ENCODE results near the gene AZGP1. TPM values are rescaled to one million over a fixed set of nuclear protein-coding genes. Genes with fewer than 3 reads are reported as not detected.
A peak's percentile ranks its signal among the peaks of the same experiment; 100 is the strongest.

The AZGP1 gene
- total and polyA plus RNA-seq, 2 of the 13 experiments (the other 11 are each of a cell fraction or from before 2014, with no cell fraction given) = 93.8 to 229 TPM

DNA sequence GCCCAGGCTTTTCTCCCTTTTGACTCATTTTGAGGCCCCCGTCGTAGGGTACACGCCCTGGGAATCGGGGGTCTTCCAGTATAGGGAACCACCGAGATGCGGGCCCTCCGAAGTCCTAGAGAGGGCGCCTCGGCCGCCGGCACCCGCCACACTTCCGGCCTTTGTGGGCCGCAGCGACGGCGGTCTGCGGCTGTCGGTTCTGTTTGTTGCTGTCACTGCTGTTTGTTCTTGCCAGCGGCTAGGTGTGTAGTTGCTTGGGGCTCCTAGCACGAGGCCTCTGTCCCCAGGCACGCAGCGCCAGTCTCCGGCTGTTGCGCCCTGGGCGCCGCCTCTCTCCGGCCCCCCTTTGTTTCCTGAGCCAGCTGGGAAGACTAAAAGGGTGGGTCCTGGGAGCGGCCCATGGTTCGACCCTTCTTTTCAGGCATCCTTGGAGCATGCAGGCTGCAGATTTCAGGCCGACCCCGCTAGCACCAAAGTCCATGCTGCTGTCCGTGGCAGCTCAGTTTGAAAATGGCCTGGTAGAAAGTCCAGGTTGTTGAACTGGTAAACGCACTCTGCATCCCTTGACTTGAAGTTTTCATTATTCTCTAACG, 21.8 kb upstream of the AZGP1 start (continued):
- TF ChIP-seq, protein P1, sequence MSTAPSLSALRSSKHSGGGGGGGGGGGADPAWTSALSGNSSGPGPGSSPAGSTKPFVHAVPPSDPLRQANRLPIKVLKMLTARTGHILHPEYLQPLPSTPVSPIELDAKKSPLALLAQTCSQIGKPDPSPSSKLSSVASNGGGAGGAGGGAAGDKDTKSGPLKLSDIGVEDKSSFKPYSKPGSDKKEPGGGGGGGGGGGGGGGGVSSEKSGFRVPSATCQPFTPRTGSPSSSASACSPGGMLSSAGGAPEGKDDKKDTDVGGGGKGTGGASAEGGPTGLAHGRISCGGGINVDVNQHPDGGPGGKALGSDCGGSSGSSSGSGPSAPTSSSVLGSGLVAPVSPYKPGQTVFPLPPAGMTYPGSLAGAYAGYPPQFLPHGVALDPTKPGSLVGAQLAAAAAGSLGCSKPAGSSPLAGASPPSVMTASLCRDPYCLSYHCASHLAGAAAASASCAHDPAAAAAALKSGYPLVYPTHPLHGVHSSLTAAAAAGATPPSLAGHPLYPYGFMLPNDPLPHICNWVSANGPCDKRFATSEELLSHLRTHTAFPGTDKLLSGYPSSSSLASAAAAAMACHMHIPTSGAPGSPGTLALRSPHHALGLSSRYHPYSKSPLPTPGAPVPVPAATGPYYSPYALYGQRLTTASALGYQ (CRISPR knock-in tag; IDR thresholded peaks at IDR 0.05) = peak; percentile 82
- TF ChIP-seq PHF8 (CRISPR knock-in tag; IDR thresholded peaks at IDR 0.05) (peak; percentile 78), EEA1 (CRISPR knock-in tag; IDR thresholded peaks at IDR 0.05; ENCODE audit: borderline replicate concordance) (no peak), JUNB (CRISPR knock-in tag; IDR thresholded peaks at IDR 0.05; ENCODE audit: borderline replicate concordance) (no peak), BCL6 (CRISPR knock-in tag; IDR thresholded peaks at IDR 0.05) (peak; percentile 78), ZNF83 (CRISPR knock-in tag; IDR thresholded peaks at IDR 0.05; ENCODE audit: borderline replicate concordance) (no peak), ASH2L (IDR thresholded peaks at IDR 0.05; ENCODE audit: insufficient read length, low read depth, low read length) (peak; percentile 76), TBL1XR1 (IDR thresholded peaks at IDR 0.05; ENCODE audit: borderline replicate concordance, low read length, partially characterized antibody) (no peak), ZNF326 (CRISPR knock-in tag; IDR thresholded peaks at IDR 0.05; ENCODE audit: borderline replicate concordance) (no peak), ZSCAN25 (CRISPR knock-in tag; IDR thresholded peaks at IDR 0.05) (0 out of 2 replicates have a peak, but pooled peaks have one; percentile 51), ZNF816 (CRISPR knock-in tag; IDR thresholded peaks at IDR 0.05; ENCODE audit: borderline replicate concordance) (0 out of 2 replicates have a peak, but pooled peaks have one; percentile 33), ZNF350 (CRISPR knock-in tag; IDR thresholded peaks at IDR 0.05; ENCODE audit: borderline replicate concordance, low read depth) (peak; percentile 68; the same call in 1 of the 2 replicates)
- TF ChIP-seq, protein P2, sequence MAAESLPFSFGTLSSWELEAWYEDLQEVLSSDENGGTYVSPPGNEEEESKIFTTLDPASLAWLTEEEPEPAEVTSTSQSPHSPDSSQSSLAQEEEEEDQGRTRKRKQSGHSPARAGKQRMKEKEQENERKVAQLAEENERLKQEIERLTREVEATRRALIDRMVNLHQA (CRISPR knock-in tag; IDR thresholded peaks at IDR 0.05) = no peak
- TF ChIP-seq, protein P3, sequence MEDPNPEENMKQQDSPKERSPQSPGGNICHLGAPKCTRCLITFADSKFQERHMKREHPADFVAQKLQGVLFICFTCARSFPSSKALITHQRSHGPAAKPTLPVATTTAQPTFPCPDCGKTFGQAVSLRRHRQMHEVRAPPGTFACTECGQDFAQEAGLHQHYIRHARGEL (CRISPR knock-in tag; IDR thresholded peaks at IDR 0.05) = no peak
- TF ChIP-seq, protein P4, sequence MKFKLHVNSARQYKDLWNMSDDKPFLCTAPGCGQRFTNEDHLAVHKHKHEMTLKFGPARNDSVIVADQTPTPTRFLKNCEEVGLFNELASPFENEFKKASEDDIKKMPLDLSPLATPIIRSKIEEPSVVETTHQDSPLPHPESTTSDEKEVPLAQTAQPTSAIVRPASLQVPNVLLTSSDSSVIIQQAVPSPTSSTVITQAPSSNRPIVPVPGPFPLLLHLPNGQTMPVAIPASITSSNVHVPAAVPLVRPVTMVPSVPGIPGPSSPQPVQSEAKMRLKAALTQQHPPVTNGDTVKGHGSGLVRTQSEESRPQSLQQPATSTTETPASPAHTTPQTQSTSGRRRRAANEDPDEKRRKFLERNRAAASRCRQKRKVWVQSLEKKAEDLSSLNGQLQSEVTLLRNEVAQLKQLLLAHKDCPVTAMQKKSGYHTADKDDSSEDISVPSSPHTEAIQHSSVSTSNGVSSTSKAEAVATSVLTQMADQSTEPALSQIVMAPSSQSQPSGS (CRISPR knock-in tag; IDR thresholded peaks at IDR 0.05) = peak; percentile 77
- TF ChIP-seq, protein P5, sequence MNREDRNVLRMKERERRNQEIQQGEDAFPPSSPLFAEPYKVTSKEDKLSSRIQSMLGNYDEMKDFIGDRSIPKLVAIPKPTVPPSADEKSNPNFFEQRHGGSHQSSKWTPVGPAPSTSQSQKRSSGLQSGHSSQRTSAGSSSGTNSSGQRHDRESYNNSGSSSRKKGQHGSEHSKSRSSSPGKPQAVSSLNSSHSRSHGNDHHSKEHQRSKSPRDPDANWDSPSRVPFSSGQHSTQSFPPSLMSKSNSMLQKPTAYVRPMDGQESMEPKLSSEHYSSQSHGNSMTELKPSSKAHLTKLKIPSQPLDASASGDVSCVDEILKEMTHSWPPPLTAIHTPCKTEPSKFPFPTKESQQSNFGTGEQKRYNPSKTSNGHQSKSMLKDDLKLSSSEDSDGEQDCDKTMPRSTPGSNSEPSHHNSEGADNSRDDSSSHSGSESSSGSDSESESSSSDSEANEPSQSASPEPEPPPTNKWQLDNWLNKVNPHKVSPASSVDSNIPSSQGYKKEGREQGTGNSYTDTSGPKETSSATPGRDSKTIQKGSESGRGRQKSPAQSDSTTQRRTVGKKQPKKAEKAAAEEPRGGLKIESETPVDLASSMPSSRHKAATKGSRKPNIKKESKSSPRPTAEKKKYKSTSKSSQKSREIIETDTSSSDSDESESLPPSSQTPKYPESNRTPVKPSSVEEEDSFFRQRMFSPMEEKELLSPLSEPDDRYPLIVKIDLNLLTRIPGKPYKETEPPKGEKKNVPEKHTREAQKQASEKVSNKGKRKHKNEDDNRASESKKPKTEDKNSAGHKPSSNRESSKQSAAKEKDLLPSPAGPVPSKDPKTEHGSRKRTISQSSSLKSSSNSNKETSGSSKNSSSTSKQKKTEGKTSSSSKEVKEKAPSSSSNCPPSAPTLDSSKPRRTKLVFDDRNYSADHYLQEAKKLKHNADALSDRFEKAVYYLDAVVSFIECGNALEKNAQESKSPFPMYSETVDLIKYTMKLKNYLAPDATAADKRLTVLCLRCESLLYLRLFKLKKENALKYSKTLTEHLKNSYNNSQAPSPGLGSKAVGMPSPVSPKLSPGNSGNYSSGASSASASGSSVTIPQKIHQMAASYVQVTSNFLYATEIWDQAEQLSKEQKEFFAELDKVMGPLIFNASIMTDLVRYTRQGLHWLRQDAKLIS (CRISPR knock-in tag; IDR thresholded peaks at IDR 0.05) = peak; percentile 77
- TF ChIP-seq, protein P6, sequence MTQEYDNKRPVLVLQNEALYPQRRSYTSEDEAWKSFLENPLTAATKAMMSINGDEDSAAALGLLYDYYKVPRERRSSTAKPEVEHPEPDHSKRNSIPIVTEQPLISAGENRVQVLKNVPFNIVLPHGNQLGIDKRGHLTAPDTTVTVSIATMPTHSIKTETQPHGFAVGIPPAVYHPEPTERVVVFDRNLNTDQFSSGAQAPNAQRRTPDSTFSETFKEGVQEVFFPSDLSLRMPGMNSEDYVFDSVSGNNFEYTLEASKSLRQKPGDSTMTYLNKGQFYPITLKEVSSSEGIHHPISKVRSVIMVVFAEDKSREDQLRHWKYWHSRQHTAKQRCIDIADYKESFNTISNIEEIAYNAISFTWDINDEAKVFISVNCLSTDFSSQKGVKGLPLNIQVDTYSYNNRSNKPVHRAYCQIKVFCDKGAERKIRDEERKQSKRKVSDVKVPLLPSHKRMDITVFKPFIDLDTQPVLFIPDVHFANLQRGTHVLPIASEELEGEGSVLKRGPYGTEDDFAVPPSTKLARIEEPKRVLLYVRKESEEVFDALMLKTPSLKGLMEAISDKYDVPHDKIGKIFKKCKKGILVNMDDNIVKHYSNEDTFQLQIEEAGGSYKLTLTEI (CRISPR knock-in tag; conservative IDR thresholded peaks at IDR 0.05) = no peak

Data from HepG2 (cell line).